Keratinocyte (primary cell): Measurements from ENCODE around the gene VAV1. TPM values are rescaled to one million over a fixed set of nuclear protein-coding genes. Genes with fewer than 3 reads are reported as not detected.
A peak's percentile ranks its signal among the peaks of the same experiment; 100 is the strongest.

ENCODE experiments used
- DNase-seq: peaks from one replicate; pipeline ENCODE4 v3.0.0-alpha.2; 2011; ENCODE audit warnings: low read depth, missing footprints, low spot score
- FAIRE-seq: peaks from 2 replicates; lab custom pipeline; 2011; peaks lifted over from hg19 to GRCh38; lab: Jason Lieb, UNC
- H2AFZ ChIP-seq: 2 replicates; pipeline ENCODE4 v1.6.0; 2012; ENCODE audit warnings: low read length, control low read depth, inconsistent platforms; ENCODE audit not compliant: control insufficient read depth
- H3K27ac ChIP-seq: 2 replicates; pipeline ENCODE4 v1.5.1; 2011; ENCODE audit warnings: low read length; ENCODE audit not compliant: control insufficient read depth, insufficient read depth
- H3K27me3 ChIP-seq: 3 replicates; pipeline ENCODE4 v1.6.0; 2011; ENCODE audit warnings: low read length; ENCODE audit not compliant: control insufficient read depth, insufficient read depth; ENCODE audit errors: extremely low read depth
- H3K36me3 ChIP-seq, 2 experiments: 2 replicates in 1 of 2; 3 replicates in 1 of 2; pipeline ENCODE4 v1.5.1; 2011; ENCODE audit warnings: low read length in 2 of 2, mild to moderate bottlenecking in 1 of 2; ENCODE audit not compliant: control insufficient read depth in 2 of 2, insufficient read depth in 2 of 2; ENCODE audit errors: extremely low read depth in 1 of 2
- H3K4me1 ChIP-seq: 3 replicates; pipeline ENCODE4 v1.5.1; 2011; ENCODE audit warnings: low read length; ENCODE audit not compliant: control insufficient read depth, insufficient read depth; ENCODE audit errors: extremely low read depth
- H3K4me2 ChIP-seq: 3 replicates; pipeline ENCODE4 v1.6.0; 2011; ENCODE audit warnings: low read depth, low read length; ENCODE audit not compliant: control insufficient read depth, insufficient read depth; ENCODE audit errors: extremely low read depth
- H3K4me3 ChIP-seq, 3 experiments: fragments of 200-600 bp in 1 of 3; sonication (generic) in 1 of 3; 2 replicates in 2 of 3; 3 replicates in 1 of 3; pipeline ENCODE4 v1.5.1; 2011 to 2016; ENCODE audit warnings: low read length in 3 of 3, mild to moderate bottlenecking in 3 of 3, control low read depth in 2 of 3, inconsistent platforms in 1 of 3, low read depth in 1 of 3, mixed read lengths in 1 of 3, mixed run types in 1 of 3, moderate library complexity in 1 of 3; ENCODE audit not compliant: control insufficient read depth in 2 of 3, insufficient read depth in 2 of 3; ENCODE audit errors: extremely low read depth in 1 of 3
- H3K79me2 ChIP-seq: 2 replicates; pipeline ENCODE4 v1.6.0; 2012; ENCODE audit warnings: low read length; ENCODE audit not compliant: control insufficient read depth, insufficient read depth
- H3K9ac ChIP-seq: 3 replicates; pipeline ENCODE4 v1.6.0; 2011; ENCODE audit warnings: low read length; ENCODE audit not compliant: control insufficient read depth, insufficient read depth; ENCODE audit errors: extremely low read depth
- H3K9me1 ChIP-seq: 3 replicates; pipeline ENCODE4 v1.6.0; 2011; ENCODE audit warnings: low read length; ENCODE audit not compliant: control insufficient read depth, insufficient read depth; ENCODE audit errors: extremely low read depth
- H3K9me3 ChIP-seq: 2 replicates; pipeline ENCODE4 v1.5.1; 2012; ENCODE audit warnings: low read depth, low read length; ENCODE audit not compliant: control insufficient read depth
- H4K20me1 ChIP-seq: 3 replicates; pipeline ENCODE4 v1.6.0; 2011; ENCODE audit warnings: low read length; ENCODE audit not compliant: control insufficient read depth, insufficient read depth; ENCODE audit errors: extremely low read depth
- EZH2 ChIP-seq: IDR thresholded peaks from one replicate; pipeline ENCODE4 v1.6.1; 2012; ENCODE audit warnings: inconsistent platforms, mild to moderate bottlenecking, low read length, moderate library complexity
- dilution Hi-C: fragments of 300-500 bp; cut with MboI; formaldehyde crosslinking; loops from one replicate; pipeline ENCODE4 v1.7.0; 2020; ENCODE audit warnings: low sequenced_read_pairs; ENCODE audit not compliant: extremely low pct_ligation_motif_present
- polyA plus RNA-seq, 5 experiments: library from polyadenylated mRNA; depleted of rRNA in 3 of 5; stranded (reverse) in 3 of 5; stranded (forward) in 1 of 5; unstranded in 1 of 5; fragments of >200 nt; gene quantifications; 1 replicate in 1 of 5; 2 replicates in 3 of 5; 3 replicates in 1 of 5; pipeline versions ENCODE4 v1.2.1 to v1.2.3, GENCODE V29; 2011 to 2012; ENCODE audit warnings: missing spikeins in 2 of 5, low read depth in 1 of 5, low replicate concordance in 1 of 5
- TF ChIP-seq, protein P1 (sequence below), 3 experiments: IDR thresholded peaks in 1 of 3; conservative IDR thresholded peaks in 1 of 3; optimal IDR thresholded peaks in 1 of 3; 2 replicates in 2 of 3; 3 replicates in 1 of 3; pipeline versions ENCODE3 to v1.5.1; 2011; ENCODE audit warnings: low read length in 3 of 3, mild to moderate bottlenecking in 3 of 3, moderate library complexity in 2 of 3, control low read depth in 1 of 3, inconsistent platforms in 1 of 3; ENCODE audit not compliant: insufficient read depth in 2 of 3; ENCODE audit errors: extremely low read depth in 1 of 3

The VAV1 gene
- polyA plus RNA-seq, 1 donor (not counting 4 experiments of a cell fraction or from before 2014, with no cell fraction given), result 0.42 TPM

DNA sequence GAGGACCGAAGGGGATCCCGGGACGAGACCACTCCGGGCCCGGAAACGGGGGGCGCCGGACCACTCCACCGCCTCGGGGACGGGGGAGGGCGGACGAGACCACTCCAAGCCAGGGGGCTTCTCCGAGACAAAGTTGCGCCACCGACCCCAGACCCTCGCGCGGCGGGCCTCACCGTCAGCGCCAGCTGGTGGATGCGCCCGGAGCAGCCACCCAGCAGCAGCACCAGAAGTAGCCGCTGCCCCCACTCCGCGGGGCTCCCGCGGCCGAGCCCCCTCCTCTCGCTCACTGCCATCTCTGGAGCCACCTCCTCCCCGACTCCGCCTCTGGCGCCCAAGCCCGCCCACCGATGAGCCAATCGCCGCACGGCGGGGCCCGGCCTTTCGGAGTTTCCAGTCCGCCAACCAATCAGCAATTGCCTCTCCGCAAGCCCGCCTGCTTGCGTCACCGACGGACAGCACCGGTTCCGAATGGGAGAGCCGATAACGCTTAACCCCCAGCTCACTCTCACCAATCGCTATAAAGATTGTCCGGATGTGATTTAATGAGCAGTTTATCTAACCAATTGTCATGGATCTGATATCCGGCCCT lies 35.1 kb upstream of the VAV1 start, which contains the start of gene GPR108:
TSS of gene GPR108 (minus strand) at position 297 of the 589 bp plus-strand sequence. CDS start at position 293, 4 bp downstream.
- Histone ChIP-seq H3K4me1 (peaks cover 32% of the 10 kb centered on the region), H3K9me3 (no peaks in the 10 kb centered on the region), H3K27ac (peak within 1 kb of the TSS; percentile 86), H3K9me1 (no peaks in the 10 kb centered on the region), H3K9ac (peak within 1 kb of the TSS; percentile 85), H3K27me3 (no peaks in the 10 kb centered on the region), H4K20me1 (no peaks in the 10 kb centered on the region), H3K79me2 (peaks cover 29% of the 10 kb centered on the region), H3K4me2 (peak within 1 kb of the TSS; percentile 95), H3K4me3 (peak within 1 kb of the TSS; percentile 91 to 99 (median 95)), H2AFZ (peak within 1 kb of the TSS; percentile 82), H3K36me3 (peaks cover 8 to 12% of the 10 kb centered on the region in 2 experiments)
- no peak for TF ChIP-seq EZH2
- TF ChIP-seq, protein P1, sequence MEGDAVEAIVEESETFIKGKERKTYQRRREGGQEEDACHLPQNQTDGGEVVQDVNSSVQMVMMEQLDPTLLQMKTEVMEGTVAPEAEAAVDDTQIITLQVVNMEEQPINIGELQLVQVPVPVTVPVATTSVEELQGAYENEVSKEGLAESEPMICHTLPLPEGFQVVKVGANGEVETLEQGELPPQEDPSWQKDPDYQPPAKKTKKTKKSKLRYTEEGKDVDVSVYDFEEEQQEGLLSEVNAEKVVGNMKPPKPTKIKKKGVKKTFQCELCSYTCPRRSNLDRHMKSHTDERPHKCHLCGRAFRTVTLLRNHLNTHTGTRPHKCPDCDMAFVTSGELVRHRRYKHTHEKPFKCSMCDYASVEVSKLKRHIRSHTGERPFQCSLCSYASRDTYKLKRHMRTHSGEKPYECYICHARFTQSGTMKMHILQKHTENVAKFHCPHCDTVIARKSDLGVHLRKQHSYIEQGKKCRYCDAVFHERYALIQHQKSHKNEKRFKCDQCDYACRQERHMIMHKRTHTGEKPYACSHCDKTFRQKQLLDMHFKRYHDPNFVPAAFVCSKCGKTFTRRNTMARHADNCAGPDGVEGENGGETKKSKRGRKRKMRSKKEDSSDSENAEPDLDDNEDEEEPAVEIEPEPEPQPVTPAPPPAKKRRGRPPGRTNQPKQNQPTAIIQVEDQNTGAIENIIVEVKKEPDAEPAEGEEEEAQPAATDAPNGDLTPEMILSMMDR (optimal IDR thresholded peaks at IDR 0.05 in 1 of 3, IDR thresholded peaks at IDR 0.05 in 1 of 3, conservative IDR thresholded peaks at IDR 0.05 in 1 of 3; ENCODE audit: extremely low read depth in 1 of 3, insufficient read depth in 2 of 3, low read length in 3 of 3), result no peak
- DNase-seq, result peak; percentile 99
- dilution Hi-C loops, result no loop called here
- FAIRE-seq, result peak; percentile 98

- H4K20me1 ChIP-seq, result no peaks in the 10 kb centered on the region
- peaks cover 29% of the 10 kb centered on the region for H3K79me2 ChIP-seq
- H3K36me3 ChIP-seq, result peaks cover under 1 to 11% of the 10 kb centered on the region in 2 experiments
- H3K9me3 ChIP-seq, result no peaks in the 10 kb centered on the region
- H3K9me1 ChIP-seq, result no peaks in the 10 kb centered on the region
- peak overlapping the region; percentile 86 for H3K27ac ChIP-seq
- FAIRE-seq (peak; percentile 64), DNase-seq (no peak)
- H3K9ac ChIP-seq, result peak overlapping the region; percentile 79
- dilution Hi-C loops, result no loop called here
- H3K4me3 ChIP-seq, result peak overlapping the region in 2 of 3 experiments; percentile 40 to 67
- H3K27me3 ChIP-seq, result no peaks in the 10 kb centered on the region
- peaks cover 32% of the 10 kb centered on the region for H3K4me1 ChIP-seq
- H3K4me2 ChIP-seq, result peak overlapping the region; percentile 89
- TF ChIP-seq EZH2, result no peak
- TF ChIP-seq, protein P1 (optimal IDR thresholded peaks at IDR 0.05 in 1 of 3, IDR thresholded peaks at IDR 0.05 in 1 of 3, conservative IDR thresholded peaks at IDR 0.05 in 1 of 3; ENCODE audit: extremely low read depth in 1 of 3, insufficient read depth in 2 of 3, low read length in 3 of 3), result peak; percentile 76 to 83 (median 77)
- H2AFZ ChIP-seq, result peak overlapping the region; percentile 81
These were observed 34.4 kb upstream of the VAV1 start for GRCh38 chr19:6737873-6738786.
